H9 (cell line): ENCODE data around the gene LZIC. TPM values are rescaled to one million over a fixed set of nuclear protein-coding genes. Genes with fewer than 3 reads are reported as not detected.

Experiments
- DNase-seq: peaks from one replicate; pipeline ENCODE4 v3.0.0-alpha.2; 2017
- H2AFZ ChIP-seq: one replicate; pipeline ENCODE4 v1.6.1; 2013; ENCODE audit warnings: mild to moderate bottlenecking, low read length, control low read depth, moderate library complexity
- H2AK5ac ChIP-seq: 2 replicates; pipeline ENCODE4 v1.6.1; 2013; ENCODE audit warnings: low read length, control low read depth, mixed read lengths; ENCODE audit not compliant: insufficient read length
- H2BK120ac ChIP-seq: one replicate; pipeline ENCODE4 v1.6.1; 2013; ENCODE audit warnings: low read depth, mild to moderate bottlenecking, low read length, control low read depth, inconsistent platforms; ENCODE audit not compliant: poor library complexity, severe bottlenecking
- H2BK12ac ChIP-seq: 2 replicates; pipeline ENCODE4 v1.6.1; 2013; ENCODE audit warnings: low read length, control low read depth, mixed read lengths, low read depth; ENCODE audit not compliant: insufficient read length
- H2BK15ac ChIP-seq: 2 replicates; pipeline ENCODE4 v1.6.1; 2013; ENCODE audit warnings: low read depth, low read length, control low read depth
- H2BK20ac ChIP-seq: one replicate; pipeline ENCODE4 v1.6.1; 2013; ENCODE audit warnings: low read depth, mild to moderate bottlenecking, low read length, control low read depth, inconsistent platforms; ENCODE audit not compliant: poor library complexity, severe bottlenecking
- H2BK5ac ChIP-seq: 2 replicates; pipeline ENCODE4 v1.6.1; 2013; ENCODE audit warnings: low read length, control low read depth, mixed read lengths; ENCODE audit not compliant: insufficient read length
- H3K14ac ChIP-seq: 2 replicates; pipeline ENCODE4 v1.6.1; 2013; ENCODE audit warnings: low read length, control low read depth; ENCODE audit not compliant: insufficient read depth
- H3K18ac ChIP-seq: 2 replicates; pipeline ENCODE4 v1.6.1; 2013; ENCODE audit warnings: low read depth, mild to moderate bottlenecking, mixed read lengths, low read length, control low read depth; ENCODE audit not compliant: insufficient read length
- H3K23ac ChIP-seq: 2 replicates; pipeline ENCODE4 v1.6.1; 2013; ENCODE audit warnings: low read length, control low read depth, mixed read lengths, low read depth; ENCODE audit not compliant: insufficient read length
- H3K23me2 ChIP-seq: 2 replicates; pipeline ENCODE4 v1.6.1; 2013; ENCODE audit warnings: low read depth, mild to moderate bottlenecking, mixed read lengths, low read length, control low read depth; ENCODE audit not compliant: insufficient read length, poor library complexity, severe bottlenecking
- H3K27ac ChIP-seq: 2 replicates; pipeline ENCODE4 v1.5.1; 2013; ENCODE audit warnings: low read length, control low read depth, mixed read lengths, low read depth; ENCODE audit not compliant: insufficient read length
- H3K27me3 ChIP-seq: 2 replicates; pipeline ENCODE4 v1.6.1; 2013; ENCODE audit warnings: low read length, control low read depth, inconsistent platforms; ENCODE audit not compliant: insufficient read depth
- H3K4ac ChIP-seq: 2 replicates; pipeline ENCODE4 v1.6.1; 2013; ENCODE audit warnings: low read depth, mild to moderate bottlenecking, control low read depth, inconsistent platforms, low read length, moderate library complexity
- H3K4me1 ChIP-seq: 2 replicates; pipeline ENCODE4 v1.6.1; 2013; ENCODE audit warnings: low read length, control low read depth, inconsistent platforms; ENCODE audit not compliant: insufficient read depth
- H3K4me2 ChIP-seq: 2 replicates; pipeline ENCODE4 v1.6.1; 2013; ENCODE audit warnings: low read length, control low read depth, mixed read lengths; ENCODE audit not compliant: insufficient read length, insufficient read depth
- H3K56ac ChIP-seq: 2 replicates; pipeline ENCODE4 v1.6.1; 2013; ENCODE audit warnings: low read depth, mild to moderate bottlenecking, mixed read lengths, low read length, control low read depth; ENCODE audit not compliant: insufficient read length
- H3K79me1 ChIP-seq: 2 replicates; pipeline ENCODE4 v1.6.1; 2013; ENCODE audit warnings: low read depth, mild to moderate bottlenecking, moderate library complexity, low read length, control low read depth, inconsistent platforms; ENCODE audit not compliant: insufficient read depth, poor library complexity, severe bottlenecking
- H3K79me2 ChIP-seq: 2 replicates; pipeline ENCODE4 v1.6.1; 2013; ENCODE audit warnings: low read length, control low read depth, inconsistent platforms; ENCODE audit not compliant: insufficient read depth
- H3K9ac ChIP-seq: 2 replicates; pipeline ENCODE4 v1.6.1; 2013; ENCODE audit warnings: low read length, control low read depth, mixed read lengths; ENCODE audit not compliant: insufficient read length; ENCODE audit errors: extremely low read depth
- H3K9me3 ChIP-seq: one replicate; pipeline ENCODE4 v1.6.1; 2013; ENCODE audit warnings: low read depth, low read length, inconsistent platforms; ENCODE audit not compliant: control insufficient read depth
- H3T11ph ChIP-seq: one replicate; pipeline ENCODE4 v1.6.1; 2013; ENCODE audit warnings: mild to moderate bottlenecking, low read length, control low read depth, inconsistent platforms
- H4K20me1 ChIP-seq: one replicate; pipeline ENCODE4 v1.6.1; 2013; ENCODE audit not compliant: control insufficient read depth, insufficient read length, insufficient read depth
- H4K5ac ChIP-seq: 2 replicates; pipeline ENCODE4 v1.6.1; 2013; ENCODE audit warnings: low read depth, mild to moderate bottlenecking, mixed read lengths, low read length, control low read depth; ENCODE audit not compliant: insufficient read length
- H4K8ac ChIP-seq: replicated peaks from 2 replicates; pipeline ENCODE4 v1.6.1; 2013; ENCODE audit warnings: low read length, control low read depth, mixed read lengths, low read depth; ENCODE audit not compliant: insufficient read length
- H4K91ac ChIP-seq: 2 replicates; pipeline ENCODE4 v1.6.1; 2013; ENCODE audit warnings: low read depth, mild to moderate bottlenecking, moderate library complexity, mixed read lengths, low read length, control low read depth; ENCODE audit not compliant: insufficient read length
- H3K27ac Mint-ChIP-seq, 3 experiments: 2 replicates in 2 of 3; 3 replicates in 1 of 3; pipeline ENCODE4 v1.8.0; 2020 to 2021; ENCODE audit warnings: mixed read lengths in 3 of 3, mild to moderate bottlenecking in 1 of 3, moderate library complexity in 1 of 3
- H3K27me3 Mint-ChIP-seq: 2 replicates; pipeline ENCODE4 v1.8.0; 2021; ENCODE audit warnings: low read depth, mild to moderate bottlenecking, moderate library complexity, mixed read lengths
- H3K36me3 Mint-ChIP-seq, 3 experiments: 2 replicates in 2 of 3; 3 replicates in 1 of 3; pipeline ENCODE4 v1.8.0; 2020 to 2021; ENCODE audit warnings: low read depth in 3 of 3, mixed read lengths in 3 of 3; ENCODE audit not compliant: insufficient read depth in 1 of 3
- H3K4me1 Mint-ChIP-seq, 2 experiments: 2 replicates each; pipeline ENCODE4 v1.8.0; 2020; ENCODE audit warnings: mixed read lengths in 2 of 2
- H3K4me3 Mint-ChIP-seq, 2 experiments: 2 replicates in 1 of 2; 3 replicates in 1 of 2; pipeline ENCODE4 v1.8.0; 2020 to 2021; ENCODE audit warnings: mild to moderate bottlenecking in 2 of 2, mixed read lengths in 2 of 2, moderate library complexity in 1 of 2
- H3K9me3 Mint-ChIP-seq, 2 experiments: 2 replicates in 1 of 2; 3 replicates in 1 of 2; pipeline ENCODE4 v1.8.0; 2020; ENCODE audit warnings: mild to moderate bottlenecking in 2 of 2, mixed read lengths in 2 of 2, moderate library complexity in 1 of 2
- CTCF ChIP-seq: fragments of 200-600 bp; sonication (generic); conservative IDR thresholded peaks from 3 replicates; pipeline ENCODE4 v1.8.0; 2021; ENCODE audit warnings: antibody characterized with exemption, mild to moderate bottlenecking
- WGBS: extraction: QIAGEN DNeasy Blood & Tissue Kit; methylation state at CpG from one replicate; pipeline ENCODE4 v1.1.7; 2013; ENCODE audit warnings: missing lambda C conversion rate, low lambda C conversion rate, mixed read lengths; ENCODE audit not compliant: insufficient read length; ENCODE audit errors: extremely low coverage; 5-methylcytosine and 5-hydroxymethylcytosine counted together
- total RNA-seq: library from RNA; stranded (reverse); gene quantifications from 2 replicates; pipeline ENCODE4 v1.2.1, GENCODE V29; 2021

Gene LZIC
- total RNA-seq, 1 experiment from 2014 or later, result 22.9 TPM

- no peak overlapping the region for H2BK15ac ChIP-seq
- Mint-ChIP-seq H3K4me3 (no peak overlapping the region), H3K4me1 (peaks cover 35 to 49% of the 10 kb centered on the region in 2 experiments), H3K9me3 (no peaks in the 10 kb centered on the region), H3K27ac (peak overlapping the region; percentile 74 to 92 (median 86); a peak in 4 of 7 replicates), H3K36me3 (peaks cover 3 to 13% (median 7%) of the 10 kb centered on the region in 3 experiments; a peak in 4 of 7 replicates), H3K27me3 (no peaks in the 10 kb centered on the region)
- no peaks in the 10 kb centered on the region for H4K20me1 ChIP-seq
- no peak overlapping the region for H4K5ac ChIP-seq
- H3K23ac ChIP-seq, result no peak overlapping the region
- no CpG with 5 or more reads among the region's 17 CpGs for WGBS
- no peak overlapping the region for H4K8ac ChIP-seq
- H2BK5ac ChIP-seq, result no peak overlapping the region
- no peaks in the 10 kb centered on the region for H3K79me2 ChIP-seq
- no peak overlapping the region for H3T11ph ChIP-seq
- no peak overlapping the region for H2AK5ac ChIP-seq
- H3K4me1 ChIP-seq, result peaks cover 9% of the 10 kb centered on the region; the same call in 1 of the 2 replicates
- no peak overlapping the region for H2BK120ac ChIP-seq
- no peak overlapping the region for H3K56ac ChIP-seq
- no peak for DNase-seq
- H3K27ac ChIP-seq, result no peak overlapping the region
- no peak overlapping the region for H2BK12ac ChIP-seq
- no peak overlapping the region for H3K18ac ChIP-seq
- H2AFZ ChIP-seq, result no peak overlapping the region
- H3K23me2 ChIP-seq, result no peaks in the 10 kb centered on the region
- no peak overlapping the region for H2BK20ac ChIP-seq
- no peaks in the 10 kb centered on the region for H3K9me3 ChIP-seq
- H3K79me1 ChIP-seq, result no peaks in the 10 kb centered on the region
- no peak overlapping the region for H3K9ac ChIP-seq
- TF ChIP-seq CTCF, result no peak
- no peak overlapping the region for H4K91ac ChIP-seq
- H3K27me3 ChIP-seq, result no peaks in the 10 kb centered on the region
- no peak overlapping the region for H3K4ac ChIP-seq
- H3K4me2 ChIP-seq, result no peak overlapping the region
- H3K14ac ChIP-seq, result no peak overlapping the region
Observed at GRCh38 chr1:9886092-9886742, 57.0 kb downstream of the LZIC start.
